Tibial artery (tissue), 4 donors: ENCODE results near the gene SLC25A26.
"Not testable (repeated sequence)": the region's sequence is repeated elsewhere in the genome, so short reads cannot be mapped to it uniquely, and the experiment has no call there.

Source experiments
- DNase-seq, 2 donors: peaks; one replicate each; pipeline ENCODE4 v3.0.0-alpha.2; 2019
- H3K27ac ChIP-seq, 2 donors: fragments of 200-600 bp; sonication (generic) in 1 of 2; 1 replicate in 1 of 2; 2 replicates in 1 of 2; pipeline ENCODE4 v1.5.1; 2018 to 2019; ENCODE audit warnings: mild to moderate bottlenecking in 1 of 2
- H3K27me3 ChIP-seq, 2 donors: fragments of 200-600 bp; sonication (generic) in 1 of 2; one replicate each; pipeline versions ENCODE4 v1.5.1 to v1.6.0; 2016 to 2019
- H3K36me3 ChIP-seq, 3 donors: fragments of 200-600 bp; sonication (generic) in 2 of 3; one replicate each; pipeline ENCODE4 v1.5.1; 2016 to 2019; ENCODE audit warnings: mild to moderate bottlenecking in 2 of 3
- H3K4me1 ChIP-seq, 4 donors: fragments of 200-600 bp; sonication (generic) in 2 of 4; 1 replicate in 3 of 4; 2 replicates in 1 of 4; pipeline ENCODE4 v1.5.1; 2016 to 2019
- H3K4me3 ChIP-seq, 2 donors: fragments of 200-600 bp; sonication (generic) in 1 of 2; 1 replicate in 1 of 2; 2 replicates in 1 of 2; pipeline ENCODE4 v1.5.1; 2018 to 2019; ENCODE audit warnings: mild to moderate bottlenecking in 2 of 2
- H3K9me3 ChIP-seq, 3 donors: fragments of 200-600 bp; sonication (generic) in 1 of 3; one replicate each; pipeline ENCODE4 v1.5.1; 2016 to 2019
- intact Hi-C: fragments of 100-400 bp; cut with DNase I; formaldehyde crosslinking; loops from one replicate; pipeline ENCODE4 v1.15.0; 2023; ENCODE audit warnings: low total_unique reads
- TF ChIP-seq, protein P1 (sequence below), 2 experiments: fragments of 200-600 bp in 1 of 2; fragments of 450-650 bp in 1 of 2; IDR thresholded peaks; one replicate each; pipeline ENCODE4 v1.5.1; 2017 to 2019; ENCODE audit warnings: antibody characterized with exemption in 2 of 2, mild to moderate bottlenecking in 1 of 2, moderate library complexity in 1 of 2

Gene SLC25A26

GRCh38 chr3:66224220-66224619 lies 3.4 kb downstream of the SLC25A26 start:
- TF ChIP-seq, protein P1, sequence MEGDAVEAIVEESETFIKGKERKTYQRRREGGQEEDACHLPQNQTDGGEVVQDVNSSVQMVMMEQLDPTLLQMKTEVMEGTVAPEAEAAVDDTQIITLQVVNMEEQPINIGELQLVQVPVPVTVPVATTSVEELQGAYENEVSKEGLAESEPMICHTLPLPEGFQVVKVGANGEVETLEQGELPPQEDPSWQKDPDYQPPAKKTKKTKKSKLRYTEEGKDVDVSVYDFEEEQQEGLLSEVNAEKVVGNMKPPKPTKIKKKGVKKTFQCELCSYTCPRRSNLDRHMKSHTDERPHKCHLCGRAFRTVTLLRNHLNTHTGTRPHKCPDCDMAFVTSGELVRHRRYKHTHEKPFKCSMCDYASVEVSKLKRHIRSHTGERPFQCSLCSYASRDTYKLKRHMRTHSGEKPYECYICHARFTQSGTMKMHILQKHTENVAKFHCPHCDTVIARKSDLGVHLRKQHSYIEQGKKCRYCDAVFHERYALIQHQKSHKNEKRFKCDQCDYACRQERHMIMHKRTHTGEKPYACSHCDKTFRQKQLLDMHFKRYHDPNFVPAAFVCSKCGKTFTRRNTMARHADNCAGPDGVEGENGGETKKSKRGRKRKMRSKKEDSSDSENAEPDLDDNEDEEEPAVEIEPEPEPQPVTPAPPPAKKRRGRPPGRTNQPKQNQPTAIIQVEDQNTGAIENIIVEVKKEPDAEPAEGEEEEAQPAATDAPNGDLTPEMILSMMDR (IDR thresholded peaks at IDR 0.05), result no peak
- peaks cover 0 to 5% (median 0%) of the 10 kb centered on the region in 3 donors for H3K36me3 ChIP-seq
- intact Hi-C loops, result no loop called here
- no peaks in the 10 kb centered on the region for H3K9me3 ChIP-seq
- H3K4me3 ChIP-seq, result no peak overlapping the region
- H3K27me3 ChIP-seq, result no peaks in the 10 kb centered on the region
- no peak overlapping the region for H3K27ac ChIP-seq
- DNase-seq, result no peak
- peaks cover 0 to 13% (median 6%) of the 10 kb centered on the region in 4 donors for H3K4me1 ChIP-seq

DNA sequence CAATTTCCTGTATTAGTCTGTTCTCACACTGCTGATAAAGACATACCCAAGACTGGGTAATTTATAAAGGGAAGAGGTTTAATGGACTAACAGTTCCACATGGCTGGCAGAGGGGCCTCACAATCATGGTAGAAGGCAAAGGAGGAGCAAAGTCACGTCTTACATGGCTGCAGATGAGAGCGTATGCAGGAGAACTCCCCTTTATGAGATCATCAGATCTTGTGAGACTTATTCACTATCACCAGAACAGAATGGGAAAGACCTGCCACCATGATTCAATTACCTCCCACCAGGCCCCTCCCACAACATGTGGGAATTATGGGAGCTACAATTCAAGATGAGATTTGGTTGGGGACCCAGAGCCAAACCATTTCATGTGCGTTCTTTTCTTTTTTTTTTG lies 5.3 kb downstream of the SLC25A26 start:
- intact Hi-C loops, H3K27ac ChIP-seq, DNase-seq, H3K4me3 ChIP-seq, H3K9me3 ChIP-seq, H3K36me3 ChIP-seq, H3K27me3 ChIP-seq, H3K4me1 ChIP-seq: not testable (repeated sequence)

DNA sequence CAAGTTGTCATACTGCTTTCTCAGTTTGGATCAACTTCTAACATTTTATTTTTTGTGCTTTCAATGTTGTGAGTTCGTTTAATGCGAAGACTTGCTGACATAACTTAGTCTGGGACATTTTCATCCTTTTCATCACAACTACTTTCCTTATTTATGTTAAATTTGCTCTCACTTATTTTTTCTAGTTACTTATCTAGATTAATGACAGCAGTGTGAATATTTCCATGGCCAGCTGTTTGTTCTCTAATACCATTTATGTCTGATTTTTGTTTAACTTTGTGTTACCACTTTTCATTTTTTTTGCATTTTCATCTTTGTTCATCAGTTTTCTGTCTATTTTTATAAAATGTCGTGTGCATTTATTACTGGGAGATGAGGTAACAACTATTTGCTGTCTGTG lies 6.2 kb downstream of the SLC25A26 start:
- no peak for DNase-seq
- Histone ChIP-seq H3K9me3 (no peaks in the 10 kb centered on the region), H3K36me3 (peaks cover 0 to 5% (median 0%) of the 10 kb centered on the region in 3 donors), H3K27ac (no peak overlapping the region), H3K4me3 (no peak overlapping the region), H3K4me1 (no peaks in the 10 kb centered on the region), H3K27me3 (no peaks in the 10 kb centered on the region)
- intact Hi-C loops, result no loop called here
- TF ChIP-seq, protein P1 (IDR thresholded peaks at IDR 0.05), result no peak

GRCh38 chr3:66227915-66228314 lies 7.1 kb downstream of the SLC25A26 start:
- H3K4me3 ChIP-seq, result no peak overlapping the region
- H3K27me3 ChIP-seq, result no peaks in the 10 kb centered on the region
- intact Hi-C loops, result no loop called here
- H3K27ac ChIP-seq, result no peak overlapping the region
- TF ChIP-seq, protein P1 (IDR thresholded peaks at IDR 0.05), result no peak
- H3K36me3 ChIP-seq, result peaks cover 0 to 5% (median 0%) of the 10 kb centered on the region in 3 donors
- H3K4me1 ChIP-seq, result no peaks in the 10 kb centered on the region
- DNase-seq, result no peak
- no peaks in the 10 kb centered on the region for H3K9me3 ChIP-seq

GRCh38 chr3:66228707-66229106 lies 7.9 kb downstream of the SLC25A26 start:
- TF ChIP-seq, protein P1 (IDR thresholded peaks at IDR 0.05), result no peak
- H3K27me3 ChIP-seq, result no peaks in the 10 kb centered on the region
- peaks cover 0 to 5% (median 0%) of the 10 kb centered on the region in 3 donors for H3K36me3 ChIP-seq
- no peaks in the 10 kb centered on the region for H3K4me1 ChIP-seq
- H3K9me3 ChIP-seq, result no peaks in the 10 kb centered on the region
- H3K4me3 ChIP-seq, result no peak overlapping the region
- no peak overlapping the region for H3K27ac ChIP-seq
- intact Hi-C loops, result no loop called here
- DNase-seq, result no peak

GRCh38 chr3:66229931-66230330 lies 9.1 kb downstream of the SLC25A26 start:
- TF ChIP-seq, protein P1 (IDR thresholded peaks at IDR 0.05), result no peak
- H3K4me3 ChIP-seq, result no peak overlapping the region
- intact Hi-C loops, result no loop called here
- H3K27ac ChIP-seq, result no peak overlapping the region
- no peaks in the 10 kb centered on the region for H3K9me3 ChIP-seq
- no peaks in the 10 kb centered on the region for H3K4me1 ChIP-seq
- DNase-seq, result no peak
- H3K36me3 ChIP-seq, result peaks cover 0 to 5% (median 0%) of the 10 kb centered on the region in 3 donors
- no peaks in the 10 kb centered on the region for H3K27me3 ChIP-seq
